ENCODE measurements around the gene ZFP69B. TPM values are rescaled to one million over a fixed set of nuclear protein-coding genes. Genes with fewer than 3 reads are reported as not detected.

The ZFP69B gene
- total RNA-seq, 2 donors from 2014 or later: 7.4 to 7.9 TPM

- Mint-ChIP-seq H3K4me3 (no peak overlapping the region), H3K27me3 (ENCODE audit: low read depth) (no peaks in the 10 kb centered on the region), H3K27ac (peak overlapping the region; percentile 74), H3K36me3 (ENCODE audit: insufficient read depth in 2 of 2) (peaks cover 39 to 68% of the 10 kb centered on the region in 2 donors), H3K9me3 (no peaks in the 10 kb centered on the region), H3K4me1 (ENCODE audit: low read depth) (peaks cover 10% of the 10 kb centered on the region)
- no peak for DNase-seq
- ATAC-seq (replicated peaks in 1 of 2): no peak
These were observed 28.6 kb upstream of the ZFP69B start for GRCh38 chr1:40421431-40422384.

GRCh38 chr1:40422630-40423263 is 27.5 kb upstream of the ZFP69B start:
- ATAC-seq (replicated peaks in 1 of 2) (no peak), DNase-seq (no peak)
- no peaks in the 10 kb centered on the region for H3K9me3 Mint-ChIP-seq
- peaks cover 10% of the 10 kb centered on the region for H3K4me1 Mint-ChIP-seq (ENCODE audit: low read depth)
- no peaks in the 10 kb centered on the region for H3K27me3 Mint-ChIP-seq (ENCODE audit: low read depth)
- peak overlapping the region; percentile 31 for H3K27ac Mint-ChIP-seq
- no peak overlapping the region for H3K4me3 Mint-ChIP-seq
- H3K36me3 Mint-ChIP-seq (ENCODE audit: insufficient read depth in 2 of 2): peaks cover 30 to 61% of the 10 kb centered on the region in 2 donors

DNA sequence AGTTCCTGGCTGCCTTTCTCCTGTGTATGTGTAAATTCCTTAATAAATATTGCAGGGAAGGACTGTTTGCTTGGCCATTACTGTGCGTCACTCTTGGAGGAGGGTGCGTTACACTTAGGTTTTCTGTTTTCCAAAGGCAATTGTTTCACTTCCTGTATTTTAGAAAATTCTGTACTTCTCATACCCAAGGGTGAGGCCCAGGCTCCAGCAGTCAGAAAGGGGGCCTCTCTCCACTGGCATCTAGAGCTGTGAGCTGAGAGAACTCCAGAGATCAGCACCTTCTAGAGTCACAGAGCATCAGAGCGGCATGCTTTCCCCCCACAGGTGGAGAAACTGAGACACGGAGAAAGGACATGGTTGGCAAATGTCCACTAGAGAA is 27.0 kb upstream of the ZFP69B start:
- peaks cover 10% of the 10 kb centered on the region for H3K4me1 Mint-ChIP-seq (ENCODE audit: low read depth)
- H3K9me3 Mint-ChIP-seq: no peaks in the 10 kb centered on the region
- ATAC-seq (replicated peaks in 1 of 2) (no peak), DNase-seq (no peak)
- peaks cover 27 to 56% of the 10 kb centered on the region in 2 donors for H3K36me3 Mint-ChIP-seq (ENCODE audit: insufficient read depth in 2 of 2)
- no peak overlapping the region for H3K4me3 Mint-ChIP-seq
- peak overlapping the region; percentile 31 for H3K27ac Mint-ChIP-seq
- H3K27me3 Mint-ChIP-seq (ENCODE audit: low read depth): no peaks in the 10 kb centered on the region

GRCh38 chr1:40423951-40424618 is 26.2 kb upstream of the ZFP69B start:
- H3K4me3 Mint-ChIP-seq: no peak overlapping the region

GRCh38 chr1:40425198-40425597 is 25.1 kb upstream of the ZFP69B start:
- ATAC-seq (replicated peaks in 1 of 2): peak in 1 of 2 donors; percentile 18
- H3K4me3 Mint-ChIP-seq: no peak overlapping the region

More at GRCh38 chr1:40423951-40424618, 26.2 kb upstream of the ZFP69B start:
- peaks cover 10% of the 10 kb centered on the region for H3K4me1 Mint-ChIP-seq (ENCODE audit: low read depth)
- H3K36me3 Mint-ChIP-seq (ENCODE audit: insufficient read depth in 2 of 2): peaks cover 24 to 49% of the 10 kb centered on the region in 2 donors
- no peaks in the 10 kb centered on the region for H3K9me3 Mint-ChIP-seq
- no peak for DNase-seq
- H3K27ac Mint-ChIP-seq: no peak overlapping the region
- no peak for ATAC-seq (replicated peaks in 1 of 2)
- H3K27me3 Mint-ChIP-seq (ENCODE audit: low read depth): no peaks in the 10 kb centered on the region

GRCh38 chr1:40431385-40431784 is 18.9 kb upstream of the ZFP69B start:
- peak overlapping the region; percentile 25 for H3K27ac Mint-ChIP-seq
- DNase-seq (no peak), ATAC-seq (replicated peaks in 1 of 2) (no peak)
- no peak overlapping the region for H3K4me3 Mint-ChIP-seq
- H3K9me3 Mint-ChIP-seq: no peaks in the 10 kb centered on the region
- H3K4me1 Mint-ChIP-seq (ENCODE audit: low read depth): no peaks in the 10 kb centered on the region
- peaks cover 4 to 6% of the 10 kb centered on the region in 2 donors for H3K36me3 Mint-ChIP-seq (ENCODE audit: insufficient read depth in 2 of 2)
- H3K27me3 Mint-ChIP-seq (ENCODE audit: low read depth): no peaks in the 10 kb centered on the region

More at GRCh38 chr1:40425198-40425597, 25.1 kb upstream of the ZFP69B start:
- peaks cover 10% of the 10 kb centered on the region for H3K4me1 Mint-ChIP-seq (ENCODE audit: low read depth)
- H3K27ac Mint-ChIP-seq: no peak overlapping the region
- H3K27me3 Mint-ChIP-seq (ENCODE audit: low read depth): no peaks in the 10 kb centered on the region
- H3K9me3 Mint-ChIP-seq: no peaks in the 10 kb centered on the region
- H3K36me3 Mint-ChIP-seq (ENCODE audit: insufficient read depth in 2 of 2): peaks cover 22 to 41% of the 10 kb centered on the region in 2 donors
- no peak for DNase-seq

DNA sequence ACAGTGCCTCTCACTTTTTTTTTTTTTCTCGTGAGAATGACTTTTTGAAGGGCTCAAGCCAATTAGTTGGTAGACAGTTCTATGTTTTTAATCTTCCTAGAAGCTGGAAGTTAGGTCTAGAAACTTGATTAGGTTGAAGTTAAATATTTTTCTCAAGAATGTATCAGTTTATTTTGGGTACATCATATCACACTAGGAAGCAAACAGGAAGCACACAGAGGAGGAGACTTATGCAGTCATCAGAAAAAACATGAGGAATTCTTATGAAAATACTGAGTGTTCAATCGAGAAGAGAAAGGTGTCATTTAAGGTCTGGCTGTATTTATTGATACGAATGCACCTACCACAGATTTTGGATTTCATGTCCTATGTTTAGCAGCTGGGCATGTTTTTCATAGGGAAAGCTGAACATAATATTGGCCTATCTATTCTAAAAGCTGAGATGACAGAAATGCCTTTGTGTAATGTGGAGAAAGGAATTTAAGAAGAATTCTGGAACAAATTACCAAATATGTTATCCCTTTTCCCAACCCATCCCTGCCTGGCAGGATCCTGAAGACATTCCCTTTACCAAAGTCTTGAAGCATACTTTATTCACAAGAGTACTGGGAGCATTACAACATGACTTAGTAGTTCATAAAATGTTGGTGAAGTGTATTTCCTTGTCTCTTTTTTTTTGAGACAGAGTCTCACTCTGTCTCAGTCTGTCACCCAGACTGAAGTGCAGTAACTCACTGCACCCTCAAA is 17.5 kb upstream of the ZFP69B start:
- no peak for DNase-seq
- H3K4me1 Mint-ChIP-seq (ENCODE audit: low read depth): no peaks in the 10 kb centered on the region
- no peak overlapping the region for H3K4me3 Mint-ChIP-seq
- peaks cover 0 to 2% of the 10 kb centered on the region in 2 donors for H3K36me3 Mint-ChIP-seq (ENCODE audit: insufficient read depth in 2 of 2)
- no peak for ATAC-seq (replicated peaks in 1 of 2)
- no peaks in the 10 kb centered on the region for H3K27me3 Mint-ChIP-seq (ENCODE audit: low read depth)
- no peaks in the 10 kb centered on the region for H3K9me3 Mint-ChIP-seq
- no peak overlapping the region for H3K27ac Mint-ChIP-seq

DNA sequence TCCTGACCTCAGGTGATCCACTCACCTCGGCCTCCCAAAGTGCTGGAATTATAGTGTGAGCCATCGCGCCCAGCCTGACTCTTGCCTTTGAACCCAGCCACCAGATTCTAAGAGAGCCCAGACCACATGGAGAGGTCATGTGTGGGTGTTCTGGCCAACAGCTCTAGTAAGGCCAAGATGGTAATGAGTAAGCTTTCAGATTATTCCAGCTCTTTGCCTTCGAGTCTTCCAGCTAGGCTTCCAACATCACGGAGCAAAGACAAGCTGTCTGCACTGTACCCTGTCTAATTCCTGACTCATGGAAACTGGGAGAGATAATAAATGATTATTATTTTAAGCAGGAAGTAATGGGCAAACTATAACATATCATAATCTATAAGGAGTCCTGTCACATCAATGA is 14.8 kb upstream of the ZFP69B start:
- Mint-ChIP-seq H3K27ac (no peak overlapping the region), H3K4me1 (ENCODE audit: low read depth) (peaks cover 8% of the 10 kb centered on the region), H3K4me3 (no peak overlapping the region), H3K27me3 (ENCODE audit: low read depth) (no peaks in the 10 kb centered on the region), H3K36me3 (ENCODE audit: insufficient read depth in 2 of 2) (peaks cover 0 to 2% of the 10 kb centered on the region in 2 donors), H3K9me3 (no peaks in the 10 kb centered on the region)
- no peak for DNase-seq
- ATAC-seq (replicated peaks in 1 of 2): no peak

DNA sequence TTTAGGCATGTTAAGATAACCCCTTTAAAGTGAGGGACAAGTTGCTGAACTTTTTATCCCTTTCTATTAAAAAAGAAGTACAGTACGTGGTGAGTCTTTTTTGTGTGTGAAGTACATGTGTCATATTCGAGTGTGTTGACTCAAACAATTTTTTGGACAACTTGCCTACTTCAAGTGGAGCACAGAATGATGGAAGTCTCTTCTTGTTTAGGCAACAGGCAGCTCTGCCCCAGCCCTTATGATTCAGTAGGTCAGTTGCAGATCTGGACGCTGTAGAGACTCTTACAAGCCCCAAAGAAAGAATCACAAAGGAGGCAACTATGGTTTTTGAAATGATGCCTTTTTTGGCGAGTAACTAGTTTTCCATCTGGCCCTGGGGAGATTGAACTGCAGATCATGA is 14.4 kb upstream of the ZFP69B start:
- H3K4me1 Mint-ChIP-seq (ENCODE audit: low read depth): peaks cover 8% of the 10 kb centered on the region
- DNase-seq (no peak), ATAC-seq (replicated peaks in 1 of 2) (no peak)
- no peaks in the 10 kb centered on the region for H3K9me3 Mint-ChIP-seq
- no peak overlapping the region for H3K27ac Mint-ChIP-seq
- no peak overlapping the region for H3K4me3 Mint-ChIP-seq
- H3K27me3 Mint-ChIP-seq (ENCODE audit: low read depth): no peaks in the 10 kb centered on the region
- peaks cover 0 to 2% of the 10 kb centered on the region in 2 donors for H3K36me3 Mint-ChIP-seq (ENCODE audit: insufficient read depth in 2 of 2)

DNA sequence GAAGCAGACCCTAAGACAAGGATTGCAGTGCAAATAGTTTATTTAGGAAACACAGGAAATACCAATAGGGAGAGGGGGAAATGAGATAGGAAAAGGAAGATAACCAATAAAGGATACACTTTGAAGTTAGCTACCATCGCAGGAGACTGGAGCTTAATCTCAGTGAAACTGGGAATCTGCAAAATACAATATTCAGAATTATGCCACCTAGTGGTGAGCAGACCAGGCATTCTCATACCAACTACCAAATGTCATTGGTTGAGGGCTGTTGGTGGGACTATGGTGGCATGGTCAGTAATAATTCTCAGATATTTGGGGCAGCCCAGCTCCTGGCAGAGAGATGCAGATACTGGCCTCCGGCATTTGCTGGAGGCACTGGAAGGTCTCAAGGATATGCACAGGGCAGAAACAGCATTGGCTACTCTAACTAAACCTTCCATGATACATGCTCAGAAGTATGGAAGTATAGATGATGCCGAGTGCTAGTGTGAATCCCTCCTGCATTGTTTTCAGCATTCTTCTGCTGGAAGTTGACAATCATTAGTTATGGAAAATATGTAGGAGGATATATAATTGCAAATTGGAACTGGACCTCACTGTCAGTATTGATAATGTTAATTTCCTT is 11.8 kb upstream of the ZFP69B start:
- peaks cover 2% of the 10 kb centered on the region in 2 donors for H3K36me3 Mint-ChIP-seq (ENCODE audit: insufficient read depth in 2 of 2)
- ATAC-seq (replicated peaks in 1 of 2) (peak; percentile 38 to 42), DNase-seq (no peak)
- H3K27me3 Mint-ChIP-seq (ENCODE audit: low read depth): no peaks in the 10 kb centered on the region
- peaks cover 8% of the 10 kb centered on the region for H3K4me1 Mint-ChIP-seq (ENCODE audit: low read depth)
- no peak overlapping the region for H3K4me3 Mint-ChIP-seq
- H3K27ac Mint-ChIP-seq: no peak overlapping the region
- H3K9me3 Mint-ChIP-seq: no peaks in the 10 kb centered on the region

GRCh38 chr1:40439247-40439646 is 11.0 kb upstream of the ZFP69B start:
- H3K4me3 Mint-ChIP-seq: no peak overlapping the region
- H3K36me3 Mint-ChIP-seq (ENCODE audit: insufficient read depth in 2 of 2): peaks cover 2 to 4% of the 10 kb centered on the region in 2 donors
- no peak overlapping the region for H3K27ac Mint-ChIP-seq
- no peak for DNase-seq
- ATAC-seq (replicated peaks in 1 of 2): no peak
- no peaks in the 10 kb centered on the region for H3K9me3 Mint-ChIP-seq
- H3K4me1 Mint-ChIP-seq (ENCODE audit: low read depth): peaks cover 8% of the 10 kb centered on the region
- H3K27me3 Mint-ChIP-seq (ENCODE audit: low read depth): no peaks in the 10 kb centered on the region
